Activated T-cell treated with anti-CD3 and anti-CD28 coated beads, Interleukin-2, amount 50 U/mL, for 4 hours (primary cell): ENCODE results near the gene PDSS2. TPM values are rescaled to one million over a fixed set of nuclear protein-coding genes. Genes with fewer than 3 reads are reported as not detected.
A peak's percentile ranks its signal among the peaks of the same experiment; 100 is the strongest.
"Not testable (repeated sequence)": the region's sequence is repeated elsewhere in the genome, so short reads cannot be mapped to it uniquely, and the experiment has no call there.

Experiments
- ATAC-seq, 2 donors: fragments of 200-7000 bp; cut with Tn5 transposase; one replicate each; pipeline ENCODE4 v1.10.0; 2021
- DNase-seq: peaks from one replicate; pipeline ENCODE4 v3.0.0-alpha.2; 2020
- H3K27me3 Mint-ChIP-seq: one replicate; pipeline ENCODE4 v1.8.0; 2021; ENCODE audit warnings: low read depth, mixed read lengths
- H3K36me3 Mint-ChIP-seq: one replicate; pipeline ENCODE4 v1.8.0; 2022; ENCODE audit warnings: mixed read lengths; ENCODE audit not compliant: insufficient read depth
- H3K4me1 Mint-ChIP-seq: one replicate; pipeline ENCODE4 v1.8.0; 2021; ENCODE audit warnings: low read depth, mixed read lengths
- H3K4me3 Mint-ChIP-seq: one replicate; pipeline ENCODE4 v1.8.0; 2021; ENCODE audit warnings: mild to moderate bottlenecking, moderate library complexity, mixed read lengths
- H3K9me3 Mint-ChIP-seq: one replicate; pipeline ENCODE4 v1.8.0; 2021; ENCODE audit warnings: mixed read lengths
- total RNA-seq, 3 donors: library from RNA; stranded (reverse); gene quantifications; one replicate each; pipeline ENCODE4 v1.2.1, GENCODE V29; 2021

The PDSS2 gene
- total RNA-seq, 3 donors from 2014 or later: 10.9 to 14.8 (median 12.6) TPM

GRCh38 chr6:107217248-107217647, 242.1 kb downstream of the PDSS2 start:
- no peaks in the 10 kb centered on the region for H3K4me1 Mint-ChIP-seq
- DNase-seq (no peak), ATAC-seq (no peak)
- no peaks in the 10 kb centered on the region for H3K27me3 Mint-ChIP-seq
- H3K36me3 Mint-ChIP-seq: no peaks in the 10 kb centered on the region
- H3K4me3 Mint-ChIP-seq: no peak overlapping the region
- no peaks in the 10 kb centered on the region for H3K9me3 Mint-ChIP-seq

- Mint-ChIP-seq H3K9me3 (no peaks in the 10 kb centered on the region), H3K27me3 (no peaks in the 10 kb centered on the region)
Observed at GRCh38 chr6:107216197-107216933, 243.0 kb downstream of the PDSS2 start.

GRCh38 chr6:107215334-107215733, 244.0 kb downstream of the PDSS2 start:
- H3K4me3 Mint-ChIP-seq: no peak overlapping the region
- no peaks in the 10 kb centered on the region for H3K9me3 Mint-ChIP-seq
- no peaks in the 10 kb centered on the region for H3K4me1 Mint-ChIP-seq
- peaks cover 2% of the 10 kb centered on the region for H3K36me3 Mint-ChIP-seq
- ATAC-seq (no peak), DNase-seq (no peak)
- no peaks in the 10 kb centered on the region for H3K27me3 Mint-ChIP-seq

More at GRCh38 chr6:107216197-107216933, 243.0 kb downstream of the PDSS2 start:
- H3K4me1 Mint-ChIP-seq: no peaks in the 10 kb centered on the region
- H3K4me3 Mint-ChIP-seq: no peak overlapping the region
- no peak for DNase-seq
- H3K36me3 Mint-ChIP-seq: peaks cover 2% of the 10 kb centered on the region
- no peak for ATAC-seq

DNA sequence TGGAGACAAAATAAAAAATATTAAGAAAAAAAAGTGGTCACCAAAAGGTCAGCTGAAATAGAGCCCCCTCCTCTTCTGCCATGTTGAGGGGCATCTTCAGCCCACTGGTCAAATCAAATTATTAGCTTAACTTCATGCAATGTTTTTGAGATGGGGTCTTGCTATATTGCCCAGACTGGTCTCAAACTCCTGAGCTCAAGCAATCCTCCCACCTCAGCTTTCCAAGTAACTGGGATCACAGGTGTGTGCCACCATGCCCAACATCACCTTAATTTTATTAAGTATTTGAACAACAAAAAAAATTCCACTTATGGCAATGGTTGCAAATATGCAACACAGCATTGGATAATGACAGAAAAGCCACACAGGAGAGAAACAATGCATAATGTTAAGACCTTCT, 244.7 kb downstream of the PDSS2 start:
- DNase-seq: no peak

GRCh38 chr6:107209406-107210305, 249.7 kb downstream of the PDSS2 start:
- H3K36me3 Mint-ChIP-seq: peaks cover 22% of the 10 kb centered on the region
- ATAC-seq (no peak), DNase-seq (no peak)
- peaks cover 1% of the 10 kb centered on the region for H3K9me3 Mint-ChIP-seq
- no peaks in the 10 kb centered on the region for H3K27me3 Mint-ChIP-seq
- no peaks in the 10 kb centered on the region for H3K4me1 Mint-ChIP-seq
- H3K4me3 Mint-ChIP-seq: no peak overlapping the region

More for the DNA sequence above, 244.7 kb downstream of the PDSS2 start:
- Mint-ChIP-seq H3K4me1 (no peaks in the 10 kb centered on the region), H3K4me3 (no peak overlapping the region), H3K9me3 (no peaks in the 10 kb centered on the region), H3K36me3 (peaks cover 6% of the 10 kb centered on the region), H3K27me3 (no peaks in the 10 kb centered on the region)
- ATAC-seq: no peak

GRCh38 chr6:107207251-107207873, 252.0 kb downstream of the PDSS2 start:
- DNase-seq: no peak
- no peak overlapping the region for H3K4me3 Mint-ChIP-seq
- no peak for ATAC-seq
- peaks cover 6% of the 10 kb centered on the region for H3K9me3 Mint-ChIP-seq
- H3K36me3 Mint-ChIP-seq: peaks cover 30% of the 10 kb centered on the region
- no peaks in the 10 kb centered on the region for H3K27me3 Mint-ChIP-seq
- H3K4me1 Mint-ChIP-seq: no peaks in the 10 kb centered on the region

GRCh38 chr6:107205058-107205998, 254.0 kb downstream of the PDSS2 start:
- ATAC-seq: no peak

GRCh38 chr6:107202876-107203468, 256.4 kb downstream of the PDSS2 start:
- Mint-ChIP-seq H3K4me3 (no peak overlapping the region), H3K4me1 (no peaks in the 10 kb centered on the region), H3K9me3 (peaks cover 6% of the 10 kb centered on the region), H3K27me3 (no peaks in the 10 kb centered on the region), H3K36me3 (peaks cover 31% of the 10 kb centered on the region)
- ATAC-seq: no peak
- DNase-seq: no peak

More at GRCh38 chr6:107205058-107205998, 254.0 kb downstream of the PDSS2 start:
- no peak for DNase-seq
- peaks cover 28% of the 10 kb centered on the region for H3K36me3 Mint-ChIP-seq
- no peaks in the 10 kb centered on the region for H3K27me3 Mint-ChIP-seq
- H3K9me3 Mint-ChIP-seq: peaks cover 6% of the 10 kb centered on the region
- H3K4me1 Mint-ChIP-seq: no peaks in the 10 kb centered on the region
- no peak overlapping the region for H3K4me3 Mint-ChIP-seq

GRCh38 chr6:107198631-107199416, 260.5 kb downstream of the PDSS2 start:
- no peak overlapping the region for H3K4me3 Mint-ChIP-seq
- H3K36me3 Mint-ChIP-seq: peaks cover 20% of the 10 kb centered on the region
- peak in 1 of 2 donors; percentile 57 for ATAC-seq
- no peaks in the 10 kb centered on the region for H3K9me3 Mint-ChIP-seq
- no peaks in the 10 kb centered on the region for H3K27me3 Mint-ChIP-seq
- H3K4me1 Mint-ChIP-seq: no peaks in the 10 kb centered on the region
- DNase-seq: no peak

- peaks cover 23% of the 10 kb centered on the region for H3K36me3 Mint-ChIP-seq
- no peaks in the 10 kb centered on the region for H3K9me3 Mint-ChIP-seq
- ATAC-seq: no peak
- H3K4me3 Mint-ChIP-seq: no peak overlapping the region
- H3K27me3 Mint-ChIP-seq: no peaks in the 10 kb centered on the region
- DNase-seq: no peak
- no peaks in the 10 kb centered on the region for H3K4me1 Mint-ChIP-seq
Observed at GRCh38 chr6:107196152-107196551, 263.2 kb downstream of the PDSS2 start.

DNA sequence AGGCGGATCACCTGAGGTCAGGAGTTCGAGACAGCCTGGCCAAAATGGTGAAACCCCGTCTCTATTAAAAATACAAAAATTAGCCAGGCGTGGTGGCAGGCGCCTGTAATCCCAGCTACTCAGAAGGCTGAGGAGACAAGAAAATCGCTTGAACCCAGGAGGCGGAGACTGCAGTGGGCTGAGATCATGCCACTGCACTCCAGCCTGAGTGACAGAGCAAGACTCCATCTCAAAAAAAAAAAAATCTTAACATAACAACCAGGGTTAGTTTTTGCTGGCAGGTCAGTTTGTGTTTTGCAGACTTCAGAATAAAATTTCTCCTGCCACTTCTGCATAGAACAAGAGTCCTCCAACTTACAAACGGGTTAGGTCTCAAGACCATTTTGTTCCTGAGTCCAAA, 264.6 kb downstream of the PDSS2 start:
- DNase-seq, H3K9me3 Mint-ChIP-seq, ATAC-seq, H3K4me1 Mint-ChIP-seq, H3K4me3 Mint-ChIP-seq, H3K27me3 Mint-ChIP-seq: not testable (repeated sequence)
- H3K36me3 Mint-ChIP-seq: peaks cover 25% of the 10 kb centered on the region

DNA sequence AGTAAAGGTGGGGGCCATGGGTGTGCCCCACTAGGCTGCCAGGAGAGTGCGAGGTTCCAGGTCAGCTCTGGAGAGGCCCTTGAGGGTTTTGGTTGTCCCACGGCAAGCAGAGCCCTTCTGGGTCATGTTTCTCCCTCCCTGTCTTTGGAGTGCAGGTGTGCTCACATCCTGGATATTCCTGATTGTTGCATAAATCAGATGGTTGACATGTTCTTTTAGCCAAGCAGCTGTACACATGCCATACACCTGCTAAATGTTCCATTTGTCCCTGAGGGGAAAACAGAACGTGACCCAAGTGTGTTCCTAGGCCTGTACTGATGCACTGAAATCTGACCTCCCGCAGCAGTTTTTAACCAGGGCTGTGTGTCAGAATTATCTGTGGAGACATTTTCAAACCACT, 266.5 kb downstream of the PDSS2 start:
- Mint-ChIP-seq H3K9me3 (no peaks in the 10 kb centered on the region), H3K4me3 (no peak overlapping the region), H3K27me3 (no peaks in the 10 kb centered on the region), H3K36me3 (peaks cover 22% of the 10 kb centered on the region), H3K4me1 (no peaks in the 10 kb centered on the region)
- no peak for DNase-seq
- ATAC-seq: no peak

- Mint-ChIP-seq H3K4me1 (no peaks in the 10 kb centered on the region), H3K27me3 (no peaks in the 10 kb centered on the region), H3K4me3 (no peak overlapping the region), H3K9me3 (no peaks in the 10 kb centered on the region), H3K36me3 (peaks cover 17% of the 10 kb centered on the region)
- no peak for ATAC-seq
- no peak for DNase-seq
Observed at GRCh38 chr6:107187630-107188029, 271.7 kb downstream of the PDSS2 start.
